Cerebellar cortex (tissue), 1 donor: ENCODE data around the gene LGALS1.
"Not testable (repeated sequence)": the region's sequence is repeated elsewhere in the genome, so short reads cannot be mapped to it uniquely, and the experiment has no call there.

ENCODE experiments used
- DNase-seq: peaks from one replicate; pipeline ENCODE4 v3.0.0-alpha.2; 2015; ENCODE audit warnings: low spot score

Gene LGALS1

GRCh38 chr22:37639070-37639760 lies 36.2 kb upstream of the LGALS1 start, which contains the start of gene SH3BP1:
Gene SH3BP1, plus strand, starts transcription at chr22:37639669. Its CDS starts 119 bp downstream, at chr22:37639788.
- no peak for DNase-seq

- no peak for DNase-seq
These were observed 35.5 kb upstream of the LGALS1 start for GRCh38 chr22:37639771-37640590.

GRCh38 chr22:37640591-37641560 lies 34.6 kb upstream of the LGALS1 start:
- no peak for DNase-seq

GRCh38 chr22:37641561-37641949 lies 33.9 kb upstream of the LGALS1 start:
- no peak for DNase-seq

- DNase-seq, result peak; percentile 87
These were observed 32.1 kb upstream of the LGALS1 start for GRCh38 chr22:37643225-37643847.

GRCh38 chr22:37647317-37647716 lies 28.1 kb upstream of the LGALS1 start:
- DNase-seq, result no peak

GRCh38 chr22:37647928-37648327 lies 27.5 kb upstream of the LGALS1 start:
- no peak for DNase-seq

- no peak for DNase-seq
These were observed 24.8 kb upstream of the LGALS1 start for GRCh38 chr22:37650463-37651136.

GRCh38 chr22:37654563-37655251 lies 20.7 kb upstream of the LGALS1 start:
- no peak for DNase-seq

- DNase-seq, result no peak
These were observed 20.2 kb upstream of the LGALS1 start for GRCh38 chr22:37655252-37655563.

GRCh38 chr22:37656583-37656982 lies 18.9 kb upstream of the LGALS1 start:
- DNase-seq, result not testable (repeated sequence)

GRCh38 chr22:37657590-37658132 lies 17.8 kb upstream of the LGALS1 start:
- peak; percentile 52 for DNase-seq

GRCh38 chr22:37658133-37659065 lies 17.0 kb upstream of the LGALS1 start, which contains the start of gene PDXP:
Gene PDXP, plus strand, starts transcription at chr22:37658723. Its CDS starts 60 bp downstream, at chr22:37658783.
- DNase-seq, result peak; percentile 100

GRCh38 chr22:37659066-37659896 lies 16.2 kb upstream of the LGALS1 start:
- no peak for DNase-seq

- no peak for DNase-seq
These were observed 15.3 kb upstream of the LGALS1 start for GRCh38 chr22:37659897-37660708.

GRCh38 chr22:37660709-37661045 lies 14.8 kb upstream of the LGALS1 start:
- no peak for DNase-seq

GRCh38 chr22:37661160-37661924 lies 14.1 kb upstream of the LGALS1 start:
- peak; percentile 74 for DNase-seq
